ENCODE results near the gene COG6.

DNA sequence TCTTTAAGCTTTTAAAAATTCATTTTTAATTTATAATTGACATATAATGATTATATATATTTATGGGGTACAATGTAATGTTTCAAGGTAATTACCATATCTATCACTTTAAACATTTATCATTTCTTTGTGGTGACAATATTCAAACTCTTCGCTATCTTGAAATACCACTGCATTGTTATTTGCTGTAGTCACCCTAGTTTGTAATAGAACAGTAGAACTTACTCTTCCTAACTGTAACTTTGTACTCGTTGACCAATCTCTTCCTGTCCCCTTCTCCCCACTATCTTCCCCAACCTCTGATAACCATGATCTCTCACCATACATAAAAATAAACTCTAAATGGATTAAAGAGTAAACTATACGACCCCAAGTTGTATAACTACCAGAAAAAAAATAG is 20.4 kb downstream of the COG6 start:
- TF ChIP-seq, protein P1, sequence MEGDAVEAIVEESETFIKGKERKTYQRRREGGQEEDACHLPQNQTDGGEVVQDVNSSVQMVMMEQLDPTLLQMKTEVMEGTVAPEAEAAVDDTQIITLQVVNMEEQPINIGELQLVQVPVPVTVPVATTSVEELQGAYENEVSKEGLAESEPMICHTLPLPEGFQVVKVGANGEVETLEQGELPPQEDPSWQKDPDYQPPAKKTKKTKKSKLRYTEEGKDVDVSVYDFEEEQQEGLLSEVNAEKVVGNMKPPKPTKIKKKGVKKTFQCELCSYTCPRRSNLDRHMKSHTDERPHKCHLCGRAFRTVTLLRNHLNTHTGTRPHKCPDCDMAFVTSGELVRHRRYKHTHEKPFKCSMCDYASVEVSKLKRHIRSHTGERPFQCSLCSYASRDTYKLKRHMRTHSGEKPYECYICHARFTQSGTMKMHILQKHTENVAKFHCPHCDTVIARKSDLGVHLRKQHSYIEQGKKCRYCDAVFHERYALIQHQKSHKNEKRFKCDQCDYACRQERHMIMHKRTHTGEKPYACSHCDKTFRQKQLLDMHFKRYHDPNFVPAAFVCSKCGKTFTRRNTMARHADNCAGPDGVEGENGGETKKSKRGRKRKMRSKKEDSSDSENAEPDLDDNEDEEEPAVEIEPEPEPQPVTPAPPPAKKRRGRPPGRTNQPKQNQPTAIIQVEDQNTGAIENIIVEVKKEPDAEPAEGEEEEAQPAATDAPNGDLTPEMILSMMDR (conservative IDR thresholded peaks at IDR 0.05 in 1 of 2, IDR thresholded peaks at IDR 0.05 in 1 of 2; ENCODE audit: low read depth in 1 of 2, low read length in 2 of 2): no peak
- no peak for TF ChIP-seq EZH2 (IDR thresholded peaks at IDR 0.05; ENCODE audit: low read length, missing control alignments)

Data from fibroblast of lung (primary cell).